Activated CD8-positive, alpha-beta memory T cell treated with anti-CD3 and anti-CD28 coated beads, Interleukin-2, amount 50 U/mL, for 48 hours (primary cell): ENCODE measurements around the gene FIGN.

Experiments
- DNase-seq: peaks from one replicate; pipeline ENCODE4 v3.0.0-alpha.2; 2020

FIGN gene

GRCh38 chr2:163701399-163702195 lies 34.2 kb downstream of the FIGN start:
- DNase-seq = no peak

DNA sequence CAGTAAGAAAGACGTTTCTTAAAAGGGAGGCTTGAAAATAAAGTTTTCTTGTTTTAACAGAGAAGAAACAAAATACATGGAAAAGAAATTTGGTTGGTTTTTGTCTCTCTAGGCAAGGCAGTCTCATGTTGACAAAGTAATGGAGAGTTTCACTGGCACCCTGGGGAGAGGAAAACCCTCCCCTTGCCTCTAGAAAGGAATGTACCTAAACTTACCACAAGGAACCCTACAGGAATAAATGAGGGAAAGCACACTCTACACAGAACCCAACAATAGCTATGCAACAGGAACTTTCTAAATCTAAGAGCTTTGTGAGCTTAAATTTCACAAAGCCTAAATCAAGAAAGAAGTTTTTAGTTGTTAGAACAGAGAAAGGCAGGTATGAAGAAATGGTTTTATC lies 37.0 kb downstream of the FIGN start:
- DNase-seq = no peak

DNA sequence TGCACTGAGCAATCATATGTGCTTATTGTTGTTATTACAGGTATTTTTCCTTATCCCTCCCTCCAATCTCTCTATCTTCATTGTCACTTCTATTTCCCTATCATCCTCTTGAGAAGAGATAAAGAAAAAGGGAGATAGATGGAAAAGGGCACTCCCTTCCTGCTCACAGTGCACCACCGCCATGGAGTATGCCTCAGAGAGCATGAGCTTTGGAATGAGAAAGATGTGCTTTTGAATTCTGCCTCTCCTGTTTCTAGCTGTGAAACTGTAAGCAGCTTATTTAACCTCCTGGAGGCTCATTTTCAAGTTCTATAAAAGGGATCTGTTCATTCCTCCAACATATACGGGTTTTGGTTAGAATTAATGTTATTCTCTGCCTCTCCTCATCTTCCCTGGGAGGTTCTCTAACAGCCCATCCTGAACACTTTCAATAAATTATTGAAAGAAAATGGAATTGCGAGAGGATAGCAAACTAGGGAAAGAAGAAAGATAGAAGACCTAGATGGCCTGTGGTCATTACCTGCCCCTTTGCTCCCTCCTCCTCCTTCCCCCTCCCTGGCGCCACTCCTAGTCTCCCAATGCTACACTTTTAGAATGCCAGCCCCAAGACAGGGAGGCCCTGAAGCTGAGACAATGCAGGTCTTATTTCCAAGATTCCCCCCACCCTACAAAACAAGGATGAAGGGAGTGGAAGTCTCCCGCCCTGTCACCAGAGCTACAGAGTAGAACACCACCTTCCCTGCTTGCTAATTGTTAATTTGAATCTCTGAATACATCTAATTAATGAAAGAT lies 37.8 kb downstream of the FIGN start:
- DNase-seq = no peak

DNA sequence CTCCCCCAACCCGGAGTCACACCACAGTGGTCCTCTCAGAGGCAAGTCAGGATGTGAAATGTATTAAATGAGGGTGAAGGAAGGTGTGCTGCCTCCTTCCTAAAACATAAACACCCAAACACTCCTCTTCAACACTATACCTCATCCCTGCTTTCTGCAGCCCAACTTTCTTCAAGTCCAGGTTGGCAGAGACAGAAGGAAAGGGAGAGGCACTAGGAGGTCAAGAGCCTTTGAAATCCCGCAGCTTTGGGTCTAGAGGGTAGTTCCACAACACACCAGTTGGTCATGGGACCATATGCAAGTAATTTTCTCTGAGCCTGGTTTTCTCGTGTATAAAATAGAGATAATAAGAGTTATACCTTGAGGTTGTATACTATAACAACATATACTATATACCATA lies 38.4 kb downstream of the FIGN start:
- DNase-seq = no peak

- no peak for DNase-seq
Observed at GRCh38 chr2:163693484-163693883, 42.3 kb downstream of the FIGN start.

- DNase-seq = no peak
Observed at GRCh38 chr2:163692611-163693482, 43.0 kb downstream of the FIGN start.

DNA sequence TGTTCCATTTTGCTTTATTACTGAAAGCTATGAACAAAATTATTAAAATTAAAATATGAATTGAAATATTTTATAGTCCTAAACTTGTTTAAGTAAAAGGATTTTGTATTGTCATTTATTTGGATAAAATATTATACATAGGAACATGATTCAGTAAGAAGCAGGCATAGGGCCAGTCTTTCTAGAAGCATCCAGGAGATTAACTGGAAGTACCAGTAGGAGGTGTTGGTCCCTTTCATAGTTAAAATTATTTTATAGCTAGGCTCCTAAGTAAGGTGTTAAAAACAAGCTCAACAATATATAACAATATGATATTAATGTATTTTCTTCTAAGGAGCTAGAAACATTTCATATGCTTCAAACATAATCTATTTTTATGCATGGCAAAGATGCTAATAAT lies 43.7 kb downstream of the FIGN start:
- DNase-seq = no peak

- DNase-seq = no peak
Observed at GRCh38 chr2:163690896-163691295, 44.9 kb downstream of the FIGN start.

DNA sequence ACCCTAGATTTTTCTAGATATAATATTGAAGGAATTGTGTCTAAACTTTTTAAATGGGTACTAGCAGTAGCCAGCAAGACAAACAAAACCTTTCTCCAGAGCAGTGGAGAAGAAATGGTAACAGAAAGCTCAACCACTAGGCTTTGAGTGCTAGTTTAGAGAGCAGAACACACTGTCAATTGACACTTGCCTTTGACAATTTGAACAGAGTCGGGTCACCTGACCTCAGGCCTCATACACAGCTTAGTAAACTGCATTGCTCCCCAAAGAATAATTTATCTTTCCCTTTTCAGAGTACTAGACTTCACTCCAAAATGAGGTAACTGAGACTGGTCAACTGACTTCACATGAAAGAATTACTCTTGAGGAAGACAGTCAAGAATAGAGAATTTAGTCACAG lies 48.6 kb downstream of the FIGN start:
- DNase-seq = no peak

GRCh38 chr2:163686289-163686688 lies 49.5 kb downstream of the FIGN start:
- no peak for DNase-seq

GRCh38 chr2:163682695-163683094 lies 53.1 kb downstream of the FIGN start:
- DNase-seq = no peak

- DNase-seq = no peak
Observed at GRCh38 chr2:163681745-163682144, 54.1 kb downstream of the FIGN start.

- DNase-seq = no peak
Observed at GRCh38 chr2:163675388-163675787, 60.4 kb downstream of the FIGN start.

GRCh38 chr2:163673522-163673921 lies 62.3 kb downstream of the FIGN start:
- no peak for DNase-seq

GRCh38 chr2:163670929-163671328 lies 64.9 kb downstream of the FIGN start:
- no peak for DNase-seq

DNA sequence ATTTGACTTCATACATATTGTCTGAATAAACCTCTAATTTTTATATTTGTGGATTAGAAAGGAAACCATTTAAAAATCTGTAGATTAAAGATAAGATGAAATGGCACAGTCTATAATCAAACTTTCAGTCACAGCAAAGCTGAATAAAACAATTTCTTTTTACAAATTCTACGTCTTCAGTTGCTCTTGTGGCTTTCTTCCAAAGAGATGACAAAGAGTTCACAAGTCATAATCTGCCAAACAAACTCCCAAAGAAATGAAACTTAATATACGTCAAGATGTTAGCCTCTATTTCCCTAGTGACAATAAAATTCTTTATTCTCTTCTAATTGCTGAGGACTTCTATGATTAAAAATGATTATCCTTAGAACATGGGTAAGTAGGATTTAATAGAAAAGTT lies 66.3 kb downstream of the FIGN start:
- no peak for DNase-seq

DNA sequence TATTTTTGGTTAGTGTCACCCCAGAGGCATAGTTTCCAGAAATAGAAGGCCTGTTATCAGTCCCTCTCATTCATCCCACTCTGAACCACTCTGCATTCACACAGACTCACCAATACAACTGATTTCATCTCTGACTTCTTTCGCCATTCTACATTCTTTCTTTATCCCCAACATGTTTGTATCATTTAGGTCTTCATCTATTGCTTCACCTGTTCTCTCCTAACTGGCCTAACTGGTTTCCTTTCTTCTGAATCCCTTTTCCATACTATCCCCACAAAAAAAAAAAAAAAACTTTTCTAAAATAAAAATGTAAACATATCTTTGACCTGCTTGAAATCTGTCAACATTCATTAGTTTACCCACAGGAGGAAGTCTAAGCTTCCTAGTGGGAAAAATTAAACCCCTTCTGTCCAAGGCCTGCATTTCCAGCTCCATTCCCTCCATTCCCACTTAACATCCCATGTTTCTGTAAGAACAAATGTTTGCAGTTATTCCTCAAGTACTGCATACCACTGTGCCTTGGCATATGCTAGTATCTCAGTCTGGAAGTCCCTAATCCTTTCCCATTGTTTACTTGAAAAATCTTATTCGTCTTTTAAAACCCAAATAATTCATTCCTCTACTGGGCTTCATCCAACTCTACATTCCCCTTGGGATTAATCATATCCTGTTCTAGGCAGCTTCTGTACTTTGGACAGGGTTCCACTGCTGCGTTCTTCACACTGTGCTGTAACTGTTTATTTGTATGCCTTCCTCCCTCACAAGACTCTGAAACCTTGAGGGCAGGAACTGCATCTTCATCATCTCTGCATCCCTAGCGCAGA lies 68.5 kb downstream of the FIGN start:
- DNase-seq = no peak

DNA sequence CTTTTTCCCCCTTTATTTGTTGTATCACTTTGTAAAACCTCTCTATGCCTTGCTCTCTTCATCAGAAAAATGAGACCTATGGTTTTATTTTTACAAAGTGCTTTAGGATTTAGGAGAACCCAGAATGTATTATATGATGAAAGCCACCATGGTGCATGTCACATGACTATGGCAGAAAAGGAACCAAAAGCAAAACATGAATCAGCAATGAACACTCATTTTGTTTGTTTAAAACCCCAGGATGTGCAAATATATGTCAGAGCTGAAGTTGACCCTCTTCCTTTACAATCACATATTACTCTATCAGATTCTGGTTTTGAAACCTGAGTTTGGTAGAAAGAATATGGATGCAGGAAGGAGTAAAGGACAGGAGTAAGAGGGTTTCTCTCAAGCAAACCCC lies 70.0 kb downstream of the FIGN start:
- no peak for DNase-seq

DNA sequence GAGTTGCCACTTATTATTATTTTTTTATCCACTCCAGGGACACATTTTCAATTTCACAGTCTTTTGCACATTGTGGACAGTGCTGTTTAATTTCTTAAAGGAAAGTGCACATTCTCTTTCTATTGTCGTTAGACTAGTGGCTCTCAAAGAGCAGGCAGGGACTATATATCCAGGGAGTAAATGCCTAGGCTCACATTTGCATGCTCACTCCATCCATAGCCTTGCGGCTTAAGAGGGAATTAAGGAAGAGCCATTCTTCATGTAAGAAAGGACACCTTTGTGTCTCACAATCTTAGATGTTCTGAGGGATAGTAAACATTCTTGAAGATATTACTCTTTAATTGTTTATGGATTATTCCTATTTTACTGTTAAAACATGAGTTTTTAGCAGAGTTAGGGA lies 70.8 kb downstream of the FIGN start:
- no peak for DNase-seq

GRCh38 chr2:163664610-163665009 lies 71.2 kb downstream of the FIGN start:
- DNase-seq = no peak

GRCh38 chr2:163662141-163662780 lies 73.5 kb downstream of the FIGN start:
- DNase-seq = no peak

- no peak for DNase-seq
Observed at GRCh38 chr2:163659224-163659623, 76.6 kb downstream of the FIGN start.
